Keratinocyte (primary cell): ENCODE data around the gene LMNTD1. TPM values are rescaled to one million over a fixed set of nuclear protein-coding genes. Genes with fewer than 3 reads are reported as not detected.

ENCODE experiments used
- DNase-seq: peaks from one replicate; pipeline ENCODE4 v3.0.0-alpha.2; 2011; ENCODE audit warnings: low read depth, missing footprints, low spot score
- FAIRE-seq: peaks from 2 replicates; lab custom pipeline; 2011; peaks lifted over from hg19 to GRCh38; lab: Jason Lieb, UNC
- H2AFZ ChIP-seq: 2 replicates; pipeline ENCODE4 v1.6.0; 2012; ENCODE audit warnings: low read length, control low read depth, inconsistent platforms; ENCODE audit not compliant: control insufficient read depth
- H3K27ac ChIP-seq: 2 replicates; pipeline ENCODE4 v1.5.1; 2011; ENCODE audit warnings: low read length; ENCODE audit not compliant: control insufficient read depth, insufficient read depth
- H3K27me3 ChIP-seq: 3 replicates; pipeline ENCODE4 v1.6.0; 2011; ENCODE audit warnings: low read length; ENCODE audit not compliant: control insufficient read depth, insufficient read depth; ENCODE audit errors: extremely low read depth
- H3K36me3 ChIP-seq, 2 experiments: 2 replicates in 1 of 2; 3 replicates in 1 of 2; pipeline ENCODE4 v1.5.1; 2011; ENCODE audit warnings: low read length in 2 of 2, mild to moderate bottlenecking in 1 of 2; ENCODE audit not compliant: control insufficient read depth in 2 of 2, insufficient read depth in 2 of 2; ENCODE audit errors: extremely low read depth in 1 of 2
- H3K4me1 ChIP-seq: 3 replicates; pipeline ENCODE4 v1.5.1; 2011; ENCODE audit warnings: low read length; ENCODE audit not compliant: control insufficient read depth, insufficient read depth; ENCODE audit errors: extremely low read depth
- H3K4me2 ChIP-seq: 3 replicates; pipeline ENCODE4 v1.6.0; 2011; ENCODE audit warnings: low read depth, low read length; ENCODE audit not compliant: control insufficient read depth, insufficient read depth; ENCODE audit errors: extremely low read depth
- H3K4me3 ChIP-seq, 3 experiments: fragments of 200-600 bp in 1 of 3; sonication (generic) in 1 of 3; 2 replicates in 2 of 3; 3 replicates in 1 of 3; pipeline ENCODE4 v1.5.1; 2011 to 2016; ENCODE audit warnings: low read length in 3 of 3, mild to moderate bottlenecking in 3 of 3, control low read depth in 2 of 3, inconsistent platforms in 1 of 3, low read depth in 1 of 3, mixed read lengths in 1 of 3, mixed run types in 1 of 3, moderate library complexity in 1 of 3; ENCODE audit not compliant: control insufficient read depth in 2 of 3, insufficient read depth in 2 of 3; ENCODE audit errors: extremely low read depth in 1 of 3
- H3K79me2 ChIP-seq: 2 replicates; pipeline ENCODE4 v1.6.0; 2012; ENCODE audit warnings: low read length; ENCODE audit not compliant: control insufficient read depth, insufficient read depth
- H3K9ac ChIP-seq: 3 replicates; pipeline ENCODE4 v1.6.0; 2011; ENCODE audit warnings: low read length; ENCODE audit not compliant: control insufficient read depth, insufficient read depth; ENCODE audit errors: extremely low read depth
- H3K9me1 ChIP-seq: 3 replicates; pipeline ENCODE4 v1.6.0; 2011; ENCODE audit warnings: low read length; ENCODE audit not compliant: control insufficient read depth, insufficient read depth; ENCODE audit errors: extremely low read depth
- H3K9me3 ChIP-seq: 2 replicates; pipeline ENCODE4 v1.5.1; 2012; ENCODE audit warnings: low read depth, low read length; ENCODE audit not compliant: control insufficient read depth
- H4K20me1 ChIP-seq: 3 replicates; pipeline ENCODE4 v1.6.0; 2011; ENCODE audit warnings: low read length; ENCODE audit not compliant: control insufficient read depth, insufficient read depth; ENCODE audit errors: extremely low read depth
- CTCF ChIP-seq, 3 experiments: IDR thresholded peaks in 1 of 3; conservative IDR thresholded peaks in 1 of 3; optimal IDR thresholded peaks in 1 of 3; 2 replicates in 2 of 3; 3 replicates in 1 of 3; pipeline versions ENCODE3 to v1.5.1; 2011; ENCODE audit warnings: low read length in 3 of 3, mild to moderate bottlenecking in 3 of 3, moderate library complexity in 2 of 3, control low read depth in 1 of 3, inconsistent platforms in 1 of 3; ENCODE audit not compliant: insufficient read depth in 2 of 3; ENCODE audit errors: extremely low read depth in 1 of 3
- EZH2 ChIP-seq: IDR thresholded peaks from one replicate; pipeline ENCODE4 v1.6.1; 2012; ENCODE audit warnings: inconsistent platforms, mild to moderate bottlenecking, low read length, moderate library complexity
- dilution Hi-C: fragments of 300-500 bp; cut with MboI; formaldehyde crosslinking; loops from one replicate; pipeline ENCODE4 v1.7.0; 2020; ENCODE audit warnings: low sequenced_read_pairs; ENCODE audit not compliant: extremely low pct_ligation_motif_present
- polyA plus RNA-seq, 5 experiments: library from polyadenylated mRNA; depleted of rRNA in 3 of 5; stranded (reverse) in 3 of 5; stranded (forward) in 1 of 5; unstranded in 1 of 5; fragments of >200 nt; gene quantifications; 1 replicate in 1 of 5; 2 replicates in 3 of 5; 3 replicates in 1 of 5; pipeline versions ENCODE4 v1.2.1 to v1.2.3, GENCODE V29; 2011 to 2012; ENCODE audit warnings: missing spikeins in 2 of 5, low read depth in 1 of 5, low replicate concordance in 1 of 5

The LMNTD1 gene
- polyA plus RNA-seq, 1 donor (not counting 4 experiments of a cell fraction or from before 2014, with no cell fraction given), result 0.42 TPM

GRCh38 chr12:25469861-25470260 lies 83.2 kb downstream of the LMNTD1 start:
- no peak for TF ChIP-seq CTCF (optimal IDR thresholded peaks at IDR 0.05 in 1 of 3, IDR thresholded peaks at IDR 0.05 in 1 of 3, conservative IDR thresholded peaks at IDR 0.05 in 1 of 3; ENCODE audit: extremely low read depth in 1 of 3, insufficient read depth in 2 of 3, low read length in 3 of 3)
- TF ChIP-seq EZH2, result no peak

DNA sequence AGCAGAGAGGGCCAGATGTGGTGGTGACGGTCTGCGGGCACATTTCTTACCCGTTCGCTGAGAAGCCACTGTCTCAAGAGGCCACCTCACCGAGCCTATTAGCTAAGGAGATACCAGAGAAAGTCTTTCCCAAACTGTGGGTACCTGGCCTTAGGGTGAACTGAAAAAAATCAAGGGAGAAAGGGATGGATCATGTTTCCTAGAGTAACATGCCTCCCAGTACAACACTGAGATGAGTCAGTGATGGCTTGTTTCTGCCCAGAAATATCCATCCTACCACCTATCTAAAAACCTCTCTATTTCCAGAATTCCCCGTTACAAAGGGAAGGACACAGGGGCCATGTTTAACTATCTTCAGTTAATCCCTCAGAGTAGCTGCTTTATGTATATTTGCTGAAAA lies 83.7 kb downstream of the LMNTD1 start:
- Histone ChIP-seq H2AFZ (no peak overlapping the region), H4K20me1 (no peaks in the 10 kb centered on the region), H3K79me2 (no peaks in the 10 kb centered on the region), H3K27ac (no peak overlapping the region), H3K36me3 (no peaks in the 10 kb centered on the region), H3K9ac (no peak overlapping the region), H3K4me3 (no peak overlapping the region), H3K9me3 (no peaks in the 10 kb centered on the region), H3K9me1 (no peaks in the 10 kb centered on the region), H3K4me1 (no peaks in the 10 kb centered on the region), H3K27me3 (no peaks in the 10 kb centered on the region), H3K4me2 (no peak overlapping the region)
- no peak for TF ChIP-seq EZH2
- no peak for TF ChIP-seq CTCF (optimal IDR thresholded peaks at IDR 0.05 in 1 of 3, IDR thresholded peaks at IDR 0.05 in 1 of 3, conservative IDR thresholded peaks at IDR 0.05 in 1 of 3; ENCODE audit: extremely low read depth in 1 of 3, insufficient read depth in 2 of 3, low read length in 3 of 3)
- dilution Hi-C loops, result no loop called here
- DNase-seq, result no peak
- FAIRE-seq, result no peak

More at GRCh38 chr12:25469861-25470260, 83.2 kb downstream of the LMNTD1 start:
- H3K36me3 ChIP-seq, result no peaks in the 10 kb centered on the region
- no peak for DNase-seq
- no peak overlapping the region for H3K4me2 ChIP-seq
- no peak overlapping the region for H3K9ac ChIP-seq
- H3K27me3 ChIP-seq, result no peaks in the 10 kb centered on the region
- no peaks in the 10 kb centered on the region for H3K9me3 ChIP-seq
- H3K4me1 ChIP-seq, result no peaks in the 10 kb centered on the region
- no peak overlapping the region for H3K4me3 ChIP-seq
- no peak overlapping the region for H2AFZ ChIP-seq
- H4K20me1 ChIP-seq, result no peaks in the 10 kb centered on the region
- dilution Hi-C loops, result no loop called here
- H3K27ac ChIP-seq, result no peak overlapping the region
- H3K79me2 ChIP-seq, result no peaks in the 10 kb centered on the region
- no peak for FAIRE-seq
- H3K9me1 ChIP-seq, result no peaks in the 10 kb centered on the region
